Putamen (tissue), 1 donor: Measurements from ENCODE around the gene ULK3.

Source experiments
- DNase-seq: peaks from one replicate; pipeline ENCODE4 v3.0.0-alpha.2; 2016; ENCODE audit warnings: low spot score

Gene ULK3

DNA sequence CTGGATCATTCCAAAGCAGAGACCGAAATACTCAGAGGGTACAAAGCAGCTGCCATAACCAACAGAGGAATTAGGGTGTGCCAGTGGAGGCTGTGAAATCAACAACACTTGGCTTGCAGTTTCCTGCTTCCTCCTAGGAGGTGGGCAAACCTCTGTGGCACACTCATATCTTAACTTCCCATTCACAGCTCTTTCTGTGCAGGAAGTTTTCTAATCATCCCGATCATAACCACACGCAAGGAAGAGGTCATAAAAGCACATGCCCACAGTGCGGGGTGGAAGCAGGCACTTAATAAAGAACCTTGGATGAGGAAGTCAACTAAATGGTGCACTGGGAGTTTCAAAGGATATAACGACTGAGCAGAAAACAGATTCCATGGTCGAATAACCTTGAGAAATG, 25.1 kb upstream of the ULK3 start:
- no peak for DNase-seq

DNA sequence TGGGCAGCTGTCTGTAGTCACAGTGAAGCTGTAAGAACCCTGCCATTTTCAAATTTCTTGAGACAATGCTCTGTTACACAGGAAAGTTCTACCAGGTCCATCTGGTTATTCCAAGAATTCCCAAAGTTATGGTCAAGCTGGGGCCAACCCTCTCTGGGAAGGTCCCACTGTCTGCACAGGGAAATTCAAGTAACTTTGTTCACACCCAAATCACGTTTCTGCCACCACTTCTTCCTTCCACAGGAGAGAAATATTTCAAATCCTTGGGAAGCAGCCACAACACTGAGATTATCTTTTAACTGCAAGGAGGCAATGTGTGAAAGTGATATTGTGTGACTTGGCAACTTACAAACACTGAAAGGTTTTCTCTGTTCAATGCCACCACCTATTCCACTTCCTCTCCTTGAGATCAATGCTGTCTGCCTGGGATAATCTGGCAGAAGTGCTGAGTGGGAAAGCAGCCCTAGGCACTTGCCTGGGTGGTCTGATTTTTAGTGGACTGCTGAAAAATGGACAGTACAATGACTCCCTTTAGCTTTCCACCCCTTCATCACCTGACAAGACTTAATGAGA, 24.6 kb upstream of the ULK3 start:
- no peak for DNase-seq

DNA sequence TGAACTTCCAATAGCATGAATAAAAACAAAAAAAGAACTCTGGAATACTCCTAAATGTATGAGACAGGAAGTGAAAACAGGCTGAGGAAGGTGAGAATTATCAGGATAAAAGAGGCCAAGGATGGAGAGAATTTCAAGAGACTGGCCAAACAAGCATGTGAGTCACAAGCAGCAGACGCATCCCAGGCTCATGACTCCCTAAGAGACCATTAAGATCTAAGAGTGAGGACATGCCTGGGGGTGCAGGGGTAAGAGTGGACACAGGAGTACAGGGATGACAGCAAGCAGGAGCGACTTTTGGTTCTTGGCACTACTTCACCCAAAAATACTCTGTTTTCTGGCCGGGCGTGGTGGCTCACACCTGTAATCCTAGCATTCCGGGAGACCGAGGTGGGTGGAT, 23.1 kb upstream of the ULK3 start:
- no peak for DNase-seq

DNA sequence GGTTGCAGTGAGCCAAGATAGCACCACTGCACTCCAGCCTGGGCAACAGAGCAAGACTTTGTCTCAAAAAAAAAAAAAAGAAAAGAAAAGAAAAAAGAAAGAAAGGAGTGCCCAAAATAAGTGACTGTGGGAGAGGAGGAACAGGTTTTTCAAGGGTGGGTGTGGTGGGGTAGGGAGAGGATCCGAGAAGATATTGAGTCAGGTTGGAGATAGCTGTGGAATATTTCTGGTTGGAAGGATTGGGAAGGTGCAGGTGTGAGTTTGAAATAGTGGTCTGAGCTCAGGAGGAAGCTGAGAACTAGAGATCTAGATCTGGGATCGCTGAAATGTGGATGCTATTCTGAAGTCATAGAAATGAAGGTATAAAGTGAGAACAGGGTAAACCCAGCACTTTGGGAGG, 22.4 kb upstream of the ULK3 start:
- DNase-seq, result no peak

DNA sequence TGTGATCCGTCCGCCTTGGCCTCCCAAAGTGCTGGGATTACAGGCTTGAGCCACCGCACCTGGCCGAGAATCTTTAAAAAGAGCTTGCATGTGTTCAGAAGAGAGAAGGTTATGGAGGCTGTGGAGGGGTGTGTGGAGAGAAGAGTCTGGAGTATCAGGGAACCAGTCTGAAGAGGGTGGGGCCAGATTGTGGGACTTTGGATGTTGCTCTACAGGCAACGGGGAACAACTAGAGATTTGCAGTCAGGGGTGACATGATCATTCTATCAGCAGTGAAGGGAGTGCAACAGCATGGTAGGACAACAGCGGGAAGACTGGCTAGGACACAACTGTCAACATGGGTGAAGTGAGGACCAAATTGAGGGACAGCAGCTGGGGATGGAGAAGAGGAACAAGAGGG, 21.3 kb upstream of the ULK3 start:
- no peak for DNase-seq

DNA sequence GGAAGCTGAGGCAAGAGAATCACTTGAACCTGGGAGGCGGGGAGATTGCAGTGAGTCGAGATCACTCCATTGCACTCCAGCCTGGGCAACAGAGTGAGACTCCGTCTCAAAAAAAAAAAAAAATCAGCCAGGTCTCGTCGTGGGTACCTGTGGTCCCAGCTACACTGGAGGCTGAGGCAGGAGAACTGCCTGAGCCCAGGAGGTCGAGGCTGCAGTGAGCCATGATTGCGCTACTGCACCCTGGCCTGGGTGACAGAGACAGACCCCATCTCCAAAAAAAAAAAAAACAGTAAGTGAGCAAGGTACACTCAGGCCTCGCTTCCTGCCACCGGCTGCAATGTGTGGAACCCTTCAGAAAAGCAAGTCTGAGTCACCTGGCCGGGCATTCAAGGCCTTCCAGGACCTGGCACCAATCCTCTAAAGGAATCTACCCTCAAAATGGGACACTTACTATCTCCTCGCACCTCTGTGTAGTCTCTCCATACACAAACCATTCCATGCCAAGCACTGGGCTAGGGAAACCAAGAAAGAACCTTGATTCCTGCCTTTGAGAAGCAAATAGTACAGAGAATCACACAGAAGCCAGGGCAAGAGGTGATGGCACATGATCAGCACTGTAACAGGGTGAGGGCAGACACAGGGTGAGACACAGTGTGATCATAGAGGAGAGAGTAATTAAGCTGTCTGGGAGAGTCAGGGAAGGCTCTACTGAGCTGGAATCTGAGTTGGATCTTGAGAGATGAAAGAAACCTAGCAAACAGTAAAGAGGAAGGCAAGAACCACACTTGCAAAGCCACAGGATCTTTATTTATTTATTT, 20.5 kb upstream of the ULK3 start:
- no peak for DNase-seq

DNA sequence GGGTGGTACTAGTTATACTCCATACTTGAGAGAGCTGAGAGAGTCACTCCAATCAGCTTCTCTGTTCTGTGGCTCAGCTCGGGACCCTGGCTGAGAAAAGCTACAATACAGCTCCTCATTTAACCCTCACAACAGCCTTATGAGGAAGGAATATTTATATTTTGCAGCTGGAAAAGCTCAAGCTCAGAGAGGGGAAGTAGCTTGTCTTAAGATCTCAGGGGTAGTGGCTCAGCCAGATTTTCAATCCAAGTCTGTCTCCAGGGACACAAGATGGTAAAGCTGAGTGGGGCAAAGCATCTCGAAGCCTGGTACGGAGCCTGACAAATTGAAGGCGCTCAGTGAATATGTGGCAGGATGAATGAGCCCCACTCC, 15.4 kb upstream of the ULK3 start:
- DNase-seq, result no peak

DNA sequence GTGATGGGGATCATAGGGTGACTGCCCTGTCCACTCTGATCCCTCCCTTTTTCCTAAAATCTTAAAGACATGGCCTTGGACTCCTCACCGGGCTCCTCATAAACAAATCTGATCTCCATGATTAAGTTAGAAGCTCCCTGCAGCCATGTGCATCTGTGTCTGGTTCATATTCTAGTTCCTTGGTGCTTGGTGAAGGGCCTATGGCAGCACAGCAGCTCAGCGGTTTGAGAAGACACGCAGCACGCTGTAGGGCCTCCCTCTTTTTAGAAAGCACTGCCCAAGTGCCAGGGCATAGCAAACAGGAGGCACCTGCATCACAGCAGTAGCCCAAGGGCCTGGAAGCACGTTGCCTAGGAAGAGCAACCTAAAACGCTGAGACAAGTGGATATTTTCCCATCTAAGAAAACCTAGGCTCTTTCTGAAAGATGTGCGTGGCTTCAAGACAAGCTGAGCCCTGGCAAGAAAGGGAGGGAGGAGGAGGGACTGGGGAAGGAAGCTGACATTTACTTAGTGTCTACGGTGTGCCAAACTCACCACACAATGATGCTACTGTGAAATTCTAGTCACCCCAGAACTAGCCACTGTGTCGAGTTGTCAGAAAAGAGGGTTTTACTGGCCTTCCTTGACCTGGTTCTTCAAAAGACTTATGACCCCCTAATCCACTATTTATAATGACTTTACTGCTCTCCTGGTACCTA, 14.9 kb upstream of the ULK3 start:
- DNase-seq, result no peak

DNA sequence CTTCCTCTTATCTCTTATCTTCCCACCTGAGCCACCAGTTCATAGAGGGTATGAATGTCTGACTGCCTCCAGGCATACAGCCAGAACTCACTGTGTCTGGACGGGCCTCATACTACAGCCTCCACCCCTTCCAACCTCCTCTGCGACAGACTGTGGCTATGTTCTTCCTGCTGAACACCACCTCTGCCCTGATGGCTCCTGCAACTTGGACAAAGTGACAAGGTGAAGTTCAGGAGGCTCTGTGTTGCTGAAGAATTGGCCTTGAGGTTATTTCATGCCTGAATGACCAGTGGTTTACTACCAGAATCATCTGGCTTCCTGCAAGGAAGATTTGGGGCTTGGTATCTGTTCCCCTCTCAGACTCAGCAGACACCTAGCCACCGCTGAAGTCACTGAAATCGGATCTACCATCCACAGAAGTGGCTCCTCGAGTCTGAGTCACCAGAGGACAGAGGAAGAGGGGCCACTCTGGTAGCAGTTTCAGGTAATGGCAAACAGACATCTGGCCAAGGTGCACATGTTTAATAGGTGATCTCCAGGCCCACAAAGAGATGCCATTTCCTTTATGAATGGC, 14.2 kb upstream of the ULK3 start:
- no peak for DNase-seq

DNA sequence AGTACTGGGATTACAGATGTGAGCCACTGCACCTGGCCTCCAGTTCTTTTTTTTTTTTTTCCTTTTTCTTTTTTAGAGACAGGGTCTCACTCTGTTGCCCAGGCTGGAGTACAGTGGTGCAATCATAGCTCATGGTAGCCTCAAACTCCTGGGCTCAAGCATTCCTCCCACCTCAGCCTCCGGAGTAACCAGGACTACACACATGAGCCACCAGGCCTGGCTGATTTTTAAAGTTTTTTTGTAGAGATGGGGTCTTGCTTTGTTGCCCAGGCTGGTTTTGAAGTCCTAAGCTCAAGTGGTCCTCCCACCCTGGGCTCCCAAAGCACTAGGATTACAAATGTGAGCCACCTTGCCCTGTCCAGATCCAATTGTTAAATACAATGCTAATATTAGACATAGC, 13.6 kb upstream of the ULK3 start:
- DNase-seq, result no peak

DNA sequence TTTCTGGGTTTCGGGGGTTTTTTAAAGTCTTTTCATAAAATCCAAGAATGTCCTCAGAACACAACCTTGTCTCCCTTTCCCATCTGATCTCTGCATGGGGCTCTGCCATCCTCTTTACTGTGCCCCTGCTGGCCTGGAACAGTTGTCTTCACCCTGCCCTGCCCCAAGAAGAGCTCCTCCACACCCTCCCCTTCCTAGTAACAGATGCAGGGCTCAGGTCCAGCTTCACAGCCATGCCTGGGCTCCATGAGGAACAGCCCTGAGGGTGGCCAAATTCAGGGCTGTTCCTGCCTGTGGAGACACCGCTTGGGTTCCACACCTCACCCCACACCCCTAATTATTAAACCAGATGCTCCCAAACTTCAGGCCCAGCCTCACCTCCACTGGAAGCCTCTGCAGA, 12.9 kb upstream of the ULK3 start:
- no peak for DNase-seq

DNA sequence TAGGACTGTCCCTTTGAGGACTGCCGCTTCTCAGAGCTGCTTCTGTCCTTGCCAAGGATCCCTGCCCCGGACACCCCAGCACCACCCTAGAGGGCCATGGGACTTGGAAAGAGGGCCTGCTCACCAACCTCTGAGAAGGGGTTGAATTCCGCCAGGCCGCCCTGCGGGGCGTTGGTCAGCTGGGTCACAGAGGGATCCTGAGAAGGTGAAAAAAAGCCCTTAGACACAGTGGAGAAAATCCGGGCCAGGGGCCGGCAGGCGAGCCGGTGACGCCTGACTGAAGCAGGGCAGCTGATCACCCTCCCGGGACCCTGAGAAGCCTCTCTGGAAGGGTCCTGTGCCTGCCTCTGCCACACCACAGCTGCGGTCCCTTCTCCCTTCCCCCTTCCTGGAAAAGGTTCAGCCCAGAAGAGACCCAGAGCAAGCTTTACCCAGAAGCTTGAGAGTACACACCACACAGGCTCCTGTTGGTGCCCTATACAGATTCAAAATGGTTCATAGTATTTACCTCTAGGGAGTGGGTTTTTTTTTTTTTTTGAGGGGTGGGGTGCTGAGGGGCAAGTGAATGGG, 11.6 kb upstream of the ULK3 start:
- no peak for DNase-seq

DNA sequence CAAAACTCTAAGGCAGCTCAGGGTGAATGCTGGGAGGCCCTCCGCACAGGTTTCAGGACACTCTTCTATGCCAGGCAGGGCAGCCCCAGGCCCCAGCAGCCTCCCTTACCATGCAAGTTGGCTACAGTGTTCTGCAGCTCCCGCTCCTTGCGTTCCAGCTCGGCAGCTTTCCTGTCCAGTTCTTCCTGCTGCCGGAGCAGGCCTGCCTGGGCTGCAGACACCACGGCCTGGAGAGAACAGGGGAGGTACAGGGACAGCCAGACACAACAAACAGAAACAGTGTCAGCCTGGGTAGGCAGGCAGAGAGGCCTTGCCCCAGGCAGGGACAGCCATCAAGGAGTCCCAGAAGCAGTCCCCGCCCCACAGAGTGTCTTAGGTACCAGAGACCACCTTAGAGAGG, 9.0 kb upstream of the ULK3 start:
- no peak for DNase-seq

DNA sequence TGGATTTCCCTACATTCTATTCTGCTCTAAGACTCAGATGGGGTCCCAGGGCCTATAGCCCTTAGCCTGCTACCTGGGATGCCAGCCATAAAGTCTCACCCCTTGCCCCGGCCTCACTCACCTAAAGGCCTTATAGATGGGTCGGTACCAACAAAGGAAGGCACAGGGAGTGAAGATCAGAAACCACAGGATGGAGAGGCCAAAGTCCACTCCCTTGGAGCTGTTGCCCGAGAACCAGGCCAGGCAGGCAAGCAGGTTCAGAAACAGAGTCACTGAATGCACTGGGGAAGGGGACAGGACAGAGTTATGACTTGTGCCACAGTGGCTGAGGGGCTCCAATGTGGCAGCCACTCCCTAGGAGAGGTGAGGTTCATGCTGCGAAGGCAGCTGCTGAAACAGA, 7.4 kb upstream of the ULK3 start:
- DNase-seq, result no peak

DNA sequence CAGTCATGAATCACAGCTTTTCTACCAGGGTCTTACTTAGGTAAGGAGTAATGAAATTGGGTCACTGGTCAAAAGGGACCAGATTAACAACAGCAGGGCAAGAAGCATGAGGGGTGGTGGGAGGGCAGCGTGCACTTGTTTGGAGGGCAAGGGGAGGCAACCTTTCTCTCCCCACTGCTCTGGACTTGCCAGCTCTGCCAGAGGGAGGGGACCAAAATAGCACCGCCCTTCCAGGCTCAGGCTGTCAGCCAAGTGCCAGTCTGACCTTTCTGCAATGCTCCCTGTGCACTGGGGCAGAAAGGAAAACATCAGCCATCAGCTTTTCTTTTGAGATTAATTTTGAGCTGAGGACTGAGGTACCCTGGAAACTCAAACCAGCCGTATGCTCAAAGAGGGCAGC, 4.5 kb upstream of the ULK3 start:
- DNase-seq, result no peak

DNA sequence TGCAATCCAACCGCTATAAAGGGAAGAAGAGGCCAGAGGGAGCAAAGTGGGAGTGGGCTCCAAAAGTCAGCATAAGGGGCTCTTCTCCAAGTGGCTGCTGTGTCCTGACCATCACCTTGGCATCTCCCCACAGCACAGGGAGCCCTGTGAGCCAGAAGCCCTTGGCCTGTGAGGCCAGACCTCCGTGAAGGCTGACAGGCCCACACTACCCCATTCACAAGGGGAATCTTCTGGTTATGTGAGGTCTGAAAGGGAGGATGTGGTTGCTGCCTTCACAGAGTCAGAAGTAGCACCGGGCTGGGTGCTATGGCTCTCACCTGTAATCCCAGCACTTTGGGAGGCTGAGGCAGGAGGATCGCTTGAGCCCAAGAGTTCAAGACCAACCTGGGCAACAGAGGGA, 2.6 kb upstream of the ULK3 start:
- no peak for DNase-seq

DNA sequence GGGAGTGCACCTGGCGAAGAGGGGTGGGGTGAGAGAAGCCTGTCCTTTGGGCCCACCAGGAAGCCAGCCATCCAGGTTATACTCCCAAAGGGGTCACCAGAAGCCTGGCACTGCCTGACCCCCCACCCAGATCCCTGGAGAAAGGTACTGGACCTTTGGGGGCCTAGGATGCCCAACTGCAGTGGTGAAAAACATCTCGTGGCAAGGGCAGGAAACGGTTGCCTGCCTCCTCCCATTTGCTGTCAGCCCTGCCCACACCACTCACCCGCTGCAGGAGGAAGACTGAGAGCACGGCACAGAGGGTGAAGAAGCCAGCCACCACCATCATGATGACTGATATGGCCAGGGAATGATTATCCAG, 2.2 kb upstream of the ULK3 start:
- DNase-seq, result no peak

DNA sequence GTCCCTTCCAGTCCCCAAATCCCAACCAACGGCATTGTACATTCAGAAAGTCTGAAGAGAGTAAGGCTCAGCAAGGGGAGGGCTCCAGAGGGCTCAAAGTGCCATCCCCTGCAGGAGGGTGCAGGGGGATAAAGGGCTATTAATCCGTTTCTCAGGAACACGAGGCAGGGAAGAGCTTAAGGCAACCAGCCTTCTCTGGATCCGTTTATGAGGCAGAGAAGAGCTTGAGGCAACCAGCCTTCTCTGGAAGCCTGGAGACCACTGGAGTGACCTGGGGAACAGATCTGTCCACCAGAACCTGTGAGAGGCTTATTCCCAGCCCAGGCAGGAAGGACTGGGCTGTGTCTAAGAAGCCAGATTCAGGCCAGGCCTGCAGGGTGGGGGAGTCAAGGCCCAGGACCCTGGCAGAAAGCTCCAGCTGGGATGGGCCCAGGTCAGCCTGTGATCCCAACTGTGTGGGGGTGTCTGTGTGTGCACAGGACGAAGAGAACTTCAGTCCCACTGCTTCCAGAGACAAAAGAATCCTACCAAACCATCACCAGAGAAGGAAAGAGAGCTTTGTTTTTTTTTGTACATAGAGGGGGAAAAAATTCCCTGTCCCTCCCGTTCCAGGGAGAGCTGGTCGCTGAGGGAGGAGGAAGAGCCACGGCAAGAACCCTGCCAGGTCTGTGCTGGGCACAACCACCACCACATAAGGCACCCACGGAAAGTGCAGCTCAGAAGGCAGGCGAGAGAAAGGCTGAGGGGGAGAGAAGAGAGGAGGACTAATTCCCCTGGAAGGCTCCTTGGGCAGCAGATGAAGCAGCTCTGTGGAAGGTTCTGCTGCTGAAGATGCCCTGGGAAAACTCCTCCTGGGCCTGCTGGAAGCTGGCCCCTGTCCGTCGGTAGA, 1.6 kb upstream of the ULK3 start:
- no peak for DNase-seq

DNA sequence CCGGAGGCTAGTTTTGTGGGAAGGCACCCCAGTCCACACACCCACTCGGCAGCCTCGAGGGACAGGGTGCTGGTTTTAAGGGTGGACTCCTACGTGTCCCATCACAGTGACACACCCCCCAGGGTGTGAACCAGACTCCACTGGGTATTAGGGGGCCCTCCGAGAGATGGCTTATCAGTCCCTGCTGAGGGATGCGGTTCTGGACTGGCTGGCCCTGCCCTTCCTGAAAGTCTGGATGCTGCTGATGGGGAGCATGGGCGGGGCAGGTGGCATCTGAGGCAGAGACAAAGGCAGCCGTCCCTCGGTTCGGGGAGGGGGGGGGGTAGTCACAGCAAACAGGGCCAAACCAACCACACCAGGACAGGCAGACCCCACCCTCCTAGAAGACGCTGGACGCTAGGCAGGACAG, 939 bp upstream of the ULK3 start:
- no peak for DNase-seq

DNA sequence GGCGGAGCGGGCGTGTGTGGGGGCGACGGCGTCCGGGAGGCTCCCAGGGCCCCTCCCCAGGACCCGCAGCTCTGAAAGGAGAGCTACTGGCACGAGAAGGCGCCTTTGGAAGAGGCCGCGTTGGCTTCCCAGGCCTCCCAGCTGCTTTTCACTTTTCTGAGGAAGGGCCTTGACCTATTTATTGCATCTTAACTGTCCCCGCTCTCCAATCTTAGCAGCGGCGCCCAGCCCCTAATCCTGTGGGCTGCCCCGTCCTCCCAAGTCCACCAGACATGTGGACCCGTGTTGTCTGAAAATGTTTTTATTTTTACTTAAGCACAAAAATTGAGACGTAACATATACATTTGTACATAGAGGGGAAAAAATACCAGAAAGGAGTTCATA, 481 bp upstream of the ULK3 start:
- DNase-seq, result no peak

DNA sequence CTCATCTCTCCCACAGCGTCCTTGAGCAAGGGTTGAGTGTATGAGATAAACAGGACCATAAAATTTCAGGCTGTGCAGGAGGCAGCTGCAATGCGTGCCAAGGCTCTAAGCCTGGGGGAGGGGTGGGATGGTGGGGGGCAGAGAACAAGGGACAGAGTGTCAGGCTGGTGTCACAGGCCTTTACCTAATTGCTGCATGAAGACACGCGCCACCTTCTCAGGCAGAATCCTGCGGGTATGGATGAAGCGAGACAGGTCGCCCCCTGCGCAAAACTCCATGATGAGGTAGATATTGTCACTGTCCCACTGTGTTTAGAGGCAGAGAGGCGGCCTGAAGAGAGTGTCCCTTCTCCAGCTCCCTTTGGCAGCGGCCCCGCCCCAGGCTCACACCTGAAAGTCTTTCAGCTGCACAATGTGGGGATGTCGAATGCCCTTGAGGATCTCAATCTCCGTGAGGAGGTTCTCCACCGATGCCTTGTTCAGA, 1.0 kb downstream of the ULK3 start:
- DNase-seq, result no peak
